Ecto neural progenitor cell (in vitro differentiated cells): ENCODE data around the gene EYA3.

Experiments used
- DNase-seq: peaks from one replicate; pipeline ENCODE4 v3.0.0-alpha.2; 2018; ENCODE audit warnings: low spot score

The EYA3 gene

DNA sequence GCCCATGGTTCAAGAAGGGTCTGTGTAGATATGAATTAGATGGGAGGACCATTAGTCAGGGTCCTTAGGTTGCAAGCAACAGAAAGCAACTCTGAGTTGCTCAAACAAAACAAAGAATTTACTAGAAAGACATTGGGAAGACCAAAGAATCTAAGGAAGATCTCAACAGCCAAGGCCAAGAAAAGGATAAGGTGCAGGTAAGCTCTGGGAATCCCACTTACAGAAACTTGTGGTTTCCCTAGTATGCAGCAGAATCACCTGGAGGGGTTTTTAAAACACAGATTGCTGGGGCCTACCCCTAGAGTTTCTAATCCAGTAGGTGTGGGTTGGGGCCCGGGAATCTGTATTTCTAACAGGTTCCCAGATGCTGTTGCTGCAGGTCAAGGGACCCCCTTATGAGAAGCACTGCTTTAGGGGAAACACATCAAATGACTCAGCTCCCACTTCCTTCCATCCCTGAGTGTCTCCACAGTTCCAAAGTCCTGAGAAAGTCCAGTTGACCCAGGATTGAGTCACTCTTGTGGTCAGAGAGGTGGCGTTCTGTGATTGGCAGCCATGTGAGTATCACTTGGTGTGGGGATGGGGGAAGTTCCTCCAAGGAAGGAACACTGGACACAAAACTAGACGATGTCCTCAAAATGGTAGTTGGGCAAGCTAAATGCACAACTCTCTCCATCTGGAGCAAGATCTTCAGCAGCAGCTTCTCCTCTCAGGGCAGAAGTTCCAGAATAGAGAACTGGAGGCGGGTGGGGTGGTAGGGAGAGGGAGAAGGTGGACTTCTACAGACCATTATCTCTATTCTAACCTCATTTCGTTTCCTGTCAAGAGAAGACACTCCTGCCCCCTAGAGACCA is 24.2 kb upstream of the EYA3 start:
- DNase-seq, result no peak

DNA sequence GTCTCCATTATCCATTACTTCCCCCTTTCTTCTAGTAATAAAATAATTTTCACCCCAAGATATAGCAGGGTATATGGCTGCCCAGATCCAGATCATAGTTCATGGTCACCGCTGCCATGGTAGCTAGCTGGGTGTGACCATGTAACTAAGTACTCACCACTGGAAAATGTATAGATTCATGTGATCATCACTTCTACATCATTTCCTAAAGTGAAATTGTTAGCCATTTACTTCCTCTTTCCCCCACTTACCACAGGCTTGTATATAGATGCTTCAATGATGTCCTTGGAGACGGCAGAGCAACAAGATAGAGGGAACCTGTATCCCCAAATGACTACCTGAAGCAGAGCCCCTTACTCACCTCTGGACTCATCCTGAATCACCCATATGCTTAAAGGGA is 22.7 kb upstream of the EYA3 start:
- no peak for DNase-seq

DNA sequence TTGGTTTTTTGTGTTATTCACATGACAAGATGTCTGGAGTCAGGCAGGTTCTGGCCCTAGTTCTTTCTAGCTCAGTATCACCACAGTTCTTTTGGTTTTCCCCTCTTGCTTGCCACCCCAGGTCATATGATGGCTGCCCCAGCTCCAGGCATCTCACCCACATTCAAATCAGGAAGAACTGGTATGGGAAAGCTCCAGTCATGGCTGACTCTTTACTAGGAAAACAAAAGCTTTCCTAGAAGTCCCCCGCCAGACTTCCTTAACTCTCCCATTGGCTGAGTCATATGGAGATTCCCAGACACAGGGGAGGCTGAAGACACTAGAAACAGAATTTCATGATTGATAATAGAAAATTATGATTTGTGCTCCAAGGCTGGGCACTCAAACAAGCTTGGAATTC is 22.1 kb upstream of the EYA3 start:
- DNase-seq, result no peak

DNA sequence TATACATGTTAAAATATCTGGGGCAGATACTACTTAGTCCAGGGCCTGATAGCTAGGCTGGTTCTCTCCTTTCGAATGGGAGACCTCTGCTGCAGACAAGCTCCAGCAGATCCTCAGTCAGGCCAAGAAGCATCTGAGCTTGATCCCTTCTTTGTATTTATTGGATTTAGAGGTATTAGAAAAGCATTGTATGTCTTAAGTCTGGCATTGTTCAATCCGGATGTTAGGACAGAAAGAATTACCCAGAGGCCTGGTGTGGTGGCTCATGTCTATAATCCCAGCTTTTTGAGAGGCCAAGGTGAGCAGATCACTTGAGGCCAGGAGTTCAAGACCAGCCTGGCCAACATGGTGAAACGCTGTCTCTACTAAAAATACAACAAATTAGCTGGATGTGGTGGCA is 21.2 kb upstream of the EYA3 start:
- DNase-seq, result no peak

DNA sequence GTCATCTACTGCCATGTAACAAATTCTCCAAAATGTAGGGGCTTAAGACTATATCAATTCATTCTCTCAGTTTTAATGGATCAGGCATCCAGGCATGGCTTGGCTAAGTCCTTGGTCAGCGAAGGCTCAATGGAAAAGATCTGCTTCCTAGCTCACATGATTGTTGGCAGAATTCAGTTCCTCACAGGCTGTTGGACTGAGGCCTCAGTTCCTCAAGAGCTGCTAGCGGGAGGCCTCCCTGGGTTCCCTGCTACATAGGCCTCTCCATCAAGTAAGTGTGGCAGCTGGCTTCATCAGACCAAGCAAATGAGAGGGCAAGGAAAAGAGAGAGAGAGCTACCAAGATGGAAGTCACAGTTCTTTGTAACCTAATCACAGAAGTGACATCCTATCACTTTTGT is 19.6 kb upstream of the EYA3 start:
- DNase-seq, result no peak

DNA sequence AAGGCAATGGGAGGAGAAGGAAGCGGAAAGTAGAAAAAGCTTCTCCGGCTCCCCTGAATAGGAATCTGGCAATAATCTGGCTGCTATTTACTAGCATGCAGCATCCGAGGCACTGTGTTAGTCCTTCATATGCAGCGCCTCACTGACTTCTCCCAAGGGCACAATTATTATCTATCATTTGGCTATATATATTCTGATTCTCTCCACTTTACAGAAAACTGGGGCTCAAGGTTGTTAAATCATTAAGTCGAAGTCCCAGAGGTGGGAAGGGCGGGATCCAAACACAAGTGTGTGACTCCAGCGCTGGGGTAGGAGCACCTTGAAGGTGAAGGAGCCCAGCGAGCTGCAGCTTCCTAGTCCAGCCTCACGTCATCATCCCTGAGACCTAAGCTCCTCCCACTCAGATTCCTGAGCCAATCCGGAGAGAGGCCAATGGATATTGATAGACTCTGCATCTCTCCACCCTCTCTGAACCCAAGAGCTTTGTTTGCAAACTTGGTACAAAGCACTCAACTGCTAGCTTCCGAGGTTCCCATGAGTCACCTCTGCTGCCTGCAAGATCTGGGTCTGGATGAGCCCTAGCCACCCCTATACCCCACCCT is 16.6 kb upstream of the EYA3 start:
- DNase-seq, result peak; percentile 71

DNA sequence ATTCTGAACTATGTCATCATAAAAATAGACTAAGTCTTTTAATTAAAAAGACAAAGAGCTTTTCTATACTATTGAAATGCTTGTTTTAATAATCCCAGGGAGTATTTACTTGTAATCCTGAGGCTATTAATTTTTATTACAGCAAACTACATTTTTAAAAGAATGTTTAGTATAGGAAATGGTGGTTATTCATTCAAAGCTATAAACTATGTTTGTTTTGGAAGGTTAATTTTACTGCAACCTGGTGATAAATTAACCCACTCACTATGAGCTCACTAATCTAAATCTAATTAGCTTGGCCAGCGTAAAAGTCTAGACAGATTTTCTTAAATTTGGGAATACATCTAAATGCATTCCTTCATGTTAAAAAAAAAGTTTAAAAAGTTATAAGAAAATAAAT is 13.8 kb upstream of the EYA3 start:
- no peak for DNase-seq

DNA sequence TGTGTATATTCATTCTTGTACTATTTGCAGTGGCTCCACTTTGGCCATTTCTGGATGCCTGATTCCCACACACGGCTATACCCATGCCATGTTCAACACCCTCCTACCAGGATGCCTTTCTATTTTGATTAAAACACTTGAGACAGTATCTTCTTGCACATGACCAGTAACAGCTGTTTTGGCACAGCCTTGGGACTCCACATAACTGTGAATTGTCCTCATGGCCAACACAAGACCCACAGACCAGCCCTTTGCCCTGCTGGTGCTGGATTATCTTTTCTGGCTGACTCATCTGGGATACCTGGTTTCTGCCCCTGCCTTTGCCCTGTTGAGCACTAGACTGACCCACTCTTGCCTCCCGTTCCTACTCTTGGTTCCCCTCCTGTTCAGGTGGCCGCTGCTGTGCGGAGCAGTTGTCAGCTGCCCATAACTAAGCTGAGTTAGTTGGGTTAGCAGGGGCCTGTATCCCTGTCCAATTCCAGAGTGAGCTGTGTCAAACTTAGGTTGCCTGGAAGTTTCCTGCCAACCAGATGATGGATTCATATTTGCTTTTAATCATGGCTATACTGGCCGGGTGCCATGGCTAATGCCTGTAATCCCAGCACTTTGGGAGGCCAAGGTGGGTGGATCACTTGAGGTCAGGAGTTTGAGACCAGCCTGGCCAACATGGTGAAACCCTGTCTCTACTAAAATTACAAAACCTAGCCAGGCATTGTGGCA is 10.8 kb upstream of the EYA3 start:
- no peak for DNase-seq

DNA sequence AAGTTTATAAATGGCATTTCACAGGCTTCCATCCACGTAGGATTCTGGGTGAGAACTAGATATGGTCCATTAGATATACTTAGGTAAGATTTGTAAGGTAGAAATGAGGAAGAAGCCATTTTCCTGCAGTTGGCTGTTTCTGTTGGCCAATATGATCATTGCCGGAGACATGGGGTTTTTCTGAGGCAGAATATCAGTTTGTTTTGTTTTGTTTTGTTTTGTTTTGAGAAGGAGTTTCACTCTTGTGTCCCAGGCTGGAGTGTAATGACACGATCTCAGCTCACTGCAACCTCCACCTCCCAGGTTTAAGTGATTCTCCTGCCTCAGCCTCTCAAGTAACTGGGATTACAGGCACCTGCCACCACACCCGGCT is 8.7 kb upstream of the EYA3 start:
- no peak for DNase-seq

DNA sequence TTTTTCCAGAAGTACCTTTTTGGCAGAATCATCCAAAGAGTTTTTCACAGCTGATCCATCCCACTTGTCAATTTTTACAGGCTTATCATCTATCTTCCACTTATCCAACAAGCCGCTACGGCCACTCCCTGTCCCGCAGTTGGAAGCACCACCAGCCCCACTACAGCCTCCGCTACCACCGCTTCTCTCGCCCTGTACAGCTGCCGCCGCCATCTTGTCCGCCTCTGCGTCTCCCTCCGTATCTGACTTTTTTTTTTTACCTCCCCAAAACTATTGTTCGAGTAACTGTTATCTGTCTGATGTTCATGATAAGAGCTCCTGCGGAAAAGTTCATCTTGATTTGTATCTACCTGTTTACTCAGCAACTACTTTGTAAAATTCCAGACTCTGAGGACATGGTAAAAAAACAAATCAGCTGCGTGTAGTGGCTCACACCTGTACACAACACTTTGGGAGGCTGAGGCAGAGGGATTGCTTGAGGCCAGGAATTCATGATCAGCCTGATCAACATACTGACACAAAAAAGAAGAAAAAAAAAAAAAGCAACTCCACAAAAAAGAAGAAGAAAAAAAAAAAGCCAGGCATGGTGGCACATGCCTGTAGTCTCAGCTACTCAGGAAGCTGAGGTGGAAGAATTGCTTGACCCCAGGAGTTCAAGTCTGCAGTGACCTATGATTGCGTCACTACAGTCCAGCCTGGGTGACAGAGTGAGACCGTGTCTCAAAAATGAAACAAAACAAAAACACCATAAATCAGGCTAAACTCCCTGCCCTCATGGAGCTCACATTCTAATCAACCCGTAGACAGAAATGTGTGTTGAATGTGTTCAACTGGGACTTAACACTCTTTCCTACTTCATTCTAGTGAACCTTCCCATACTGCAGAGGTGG is 8.0 kb upstream of the EYA3 start:
- DNase-seq, result no peak

DNA sequence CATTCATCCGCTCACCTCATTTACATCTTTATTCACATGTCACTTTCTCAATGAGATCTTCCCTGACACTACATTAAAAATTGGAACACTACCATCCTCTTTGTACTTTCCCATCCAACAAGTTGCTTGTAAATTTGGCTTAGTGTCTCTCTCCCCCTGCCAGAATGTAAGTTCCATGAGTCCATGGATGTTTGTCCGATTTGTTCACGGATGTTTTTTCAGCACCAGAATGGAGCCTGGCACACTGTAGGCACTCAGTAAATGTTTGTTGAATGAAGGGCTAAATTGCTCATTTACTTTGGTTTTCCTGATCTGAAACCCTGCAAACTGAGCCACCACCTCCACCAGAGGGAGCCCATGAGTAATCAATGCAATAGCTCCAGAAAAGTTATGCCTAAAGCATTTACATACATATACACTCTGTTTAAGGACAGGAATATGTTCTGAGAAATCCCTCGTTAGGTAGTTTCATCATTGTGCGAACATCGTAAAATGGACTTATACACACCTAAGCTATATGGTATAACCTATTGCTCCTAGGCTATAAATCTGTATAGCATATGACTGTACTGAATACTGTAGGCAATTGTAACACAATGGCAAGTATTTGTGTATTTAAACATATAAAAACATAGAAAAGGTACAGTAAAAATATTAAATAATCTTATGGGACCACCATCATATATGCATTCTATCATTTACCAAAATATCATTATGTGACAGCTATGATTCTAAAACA is 2.8 kb upstream of the EYA3 start:
- DNase-seq, result peak; percentile 61

DNA sequence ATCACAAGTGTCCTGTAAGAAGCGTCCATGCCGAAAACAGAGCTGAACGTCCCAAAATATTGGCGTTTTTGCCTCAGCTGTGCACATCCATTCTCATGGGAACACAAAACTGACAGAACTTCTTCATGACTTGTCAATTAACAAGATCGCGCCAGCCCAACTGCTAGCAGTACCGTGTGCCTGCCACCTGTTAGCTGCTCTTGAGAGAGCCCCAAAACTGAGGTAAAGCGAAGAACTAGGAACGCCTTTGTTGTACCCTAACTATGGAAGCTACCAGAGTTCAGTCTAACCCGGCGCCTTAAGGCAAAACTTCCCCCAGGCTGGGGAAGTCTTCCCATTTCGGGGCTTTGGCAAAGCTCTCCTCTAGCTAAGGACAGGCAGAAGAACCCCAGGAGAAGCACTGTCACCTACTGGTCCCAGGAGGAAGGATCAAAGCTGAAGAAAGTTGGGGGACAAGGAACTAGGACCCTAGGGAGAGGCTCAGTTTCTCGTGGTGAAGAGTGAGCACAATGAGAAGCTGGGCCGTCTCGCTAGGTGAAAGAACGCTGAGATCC is 719 bp downstream of the EYA3 start:
- DNase-seq, result peak; percentile 55

DNA sequence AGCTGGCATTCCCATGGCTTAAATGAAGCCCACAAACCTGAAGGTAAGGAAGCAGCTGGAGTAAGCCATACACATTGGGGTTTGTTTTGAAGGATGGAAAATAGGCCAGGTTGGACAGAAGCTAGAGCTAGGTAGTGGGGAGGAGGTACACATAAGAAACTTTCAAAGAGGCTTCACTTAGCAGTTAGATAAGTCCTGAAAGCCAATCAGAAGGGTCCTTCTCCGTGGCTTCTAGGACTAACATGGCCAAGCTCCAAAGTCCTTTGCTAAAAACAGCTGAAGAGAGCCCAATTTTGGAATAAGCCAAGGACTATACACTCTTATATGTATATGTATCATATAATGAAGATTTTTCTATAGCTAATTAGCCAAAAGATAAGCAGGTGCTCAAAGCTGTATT is 1.8 kb downstream of the EYA3 start:
- DNase-seq, result no peak

DNA sequence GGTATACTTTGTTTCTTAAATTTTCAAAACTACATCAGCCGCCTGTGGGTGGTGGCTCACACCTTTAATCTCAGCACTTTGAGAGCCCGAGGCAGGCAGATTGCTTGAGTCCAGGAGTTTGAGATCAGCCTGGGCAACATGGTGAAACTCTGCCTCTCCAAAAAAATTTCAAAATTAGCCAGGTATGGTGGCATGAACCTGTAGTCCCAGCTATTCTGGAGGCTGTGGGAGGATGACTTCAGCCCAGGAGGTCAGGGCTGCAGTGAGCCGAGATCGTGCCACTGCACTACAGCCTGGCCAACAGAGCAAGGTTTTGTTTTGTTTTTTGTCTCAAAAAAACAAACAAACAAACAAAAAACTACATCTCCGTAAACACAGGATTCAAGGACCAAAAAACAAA is 3.3 kb downstream of the EYA3 start:
- no peak for DNase-seq

DNA sequence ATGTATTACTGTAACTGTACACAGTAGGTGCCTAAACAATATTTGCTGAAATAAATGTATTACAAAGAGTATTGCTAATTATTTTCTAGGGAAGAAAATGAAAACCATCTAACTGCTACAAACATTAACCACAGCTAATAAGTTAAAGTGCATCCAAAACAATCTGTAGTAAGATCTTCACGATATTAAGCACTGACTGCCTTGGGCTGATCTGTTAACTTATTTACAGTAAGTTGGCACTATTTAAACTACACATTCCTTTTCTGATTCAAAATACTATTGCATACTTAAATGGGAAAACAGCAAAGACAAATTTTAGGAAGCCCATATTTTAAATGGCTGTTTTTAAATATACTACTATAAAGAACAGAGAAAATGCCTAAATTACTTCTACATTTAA is 4.5 kb downstream of the EYA3 start:
- no peak for DNase-seq

DNA sequence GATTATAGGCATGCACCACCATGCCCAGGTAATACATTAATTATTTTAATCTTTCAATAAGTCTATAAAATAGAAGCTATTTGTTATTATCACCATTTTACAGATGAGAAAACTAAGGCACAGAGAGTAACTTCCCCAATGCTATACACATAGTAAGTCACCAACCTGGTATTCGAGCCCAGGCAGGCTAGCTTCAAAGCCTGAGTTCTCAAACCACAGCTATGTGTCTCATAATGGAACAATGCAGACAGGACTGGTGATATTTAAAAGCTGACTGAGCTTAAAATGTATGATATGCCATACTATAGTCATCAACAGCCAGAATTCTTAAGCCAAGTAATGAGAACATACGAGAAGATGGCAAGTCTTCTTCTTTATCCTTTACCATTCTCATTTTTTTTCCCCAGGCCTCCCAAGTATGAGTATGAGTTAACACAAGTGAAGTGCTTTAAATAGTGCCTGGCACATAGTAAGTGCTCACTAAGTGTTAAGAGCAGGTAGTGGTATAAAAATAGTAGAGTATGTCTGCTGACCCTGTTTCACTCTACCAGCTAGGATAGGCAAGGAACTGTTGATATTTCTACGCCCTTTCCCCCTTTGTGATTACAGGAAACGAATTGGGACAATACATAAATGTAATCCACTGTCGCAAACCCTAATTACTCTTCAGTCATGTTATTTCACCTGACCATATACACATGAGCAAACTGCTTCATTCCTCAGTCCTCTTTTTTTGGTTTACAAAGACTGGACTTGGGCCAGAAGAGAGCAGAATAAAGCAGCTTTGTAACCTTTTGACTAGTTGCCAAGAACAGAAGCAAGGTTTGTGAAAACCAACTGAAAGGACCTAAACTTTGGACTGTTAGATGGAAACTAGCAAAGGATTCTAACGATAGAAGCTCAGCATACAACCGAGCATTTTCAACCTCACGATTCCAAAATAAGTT is 9.5 kb downstream of the EYA3 start:
- no peak for DNase-seq

DNA sequence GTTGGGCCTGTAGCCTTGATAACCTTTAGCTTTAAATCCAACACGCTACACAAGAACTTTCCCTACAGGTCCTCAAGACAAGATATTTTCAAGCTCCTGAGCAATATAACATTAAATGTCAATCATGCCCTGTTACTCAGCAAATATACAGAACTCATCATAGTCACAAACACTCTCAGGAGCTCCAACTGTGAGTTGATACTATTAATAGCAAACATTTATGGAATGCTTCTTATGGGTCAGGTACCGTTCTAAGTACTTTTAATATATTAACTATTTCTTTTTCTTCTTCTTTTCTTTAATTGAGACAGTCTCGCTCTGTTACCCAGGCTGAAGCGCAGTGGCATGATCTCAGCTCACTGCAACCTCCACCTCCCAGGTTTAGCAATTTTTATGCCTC is 10.1 kb downstream of the EYA3 start:
- no peak for DNase-seq

DNA sequence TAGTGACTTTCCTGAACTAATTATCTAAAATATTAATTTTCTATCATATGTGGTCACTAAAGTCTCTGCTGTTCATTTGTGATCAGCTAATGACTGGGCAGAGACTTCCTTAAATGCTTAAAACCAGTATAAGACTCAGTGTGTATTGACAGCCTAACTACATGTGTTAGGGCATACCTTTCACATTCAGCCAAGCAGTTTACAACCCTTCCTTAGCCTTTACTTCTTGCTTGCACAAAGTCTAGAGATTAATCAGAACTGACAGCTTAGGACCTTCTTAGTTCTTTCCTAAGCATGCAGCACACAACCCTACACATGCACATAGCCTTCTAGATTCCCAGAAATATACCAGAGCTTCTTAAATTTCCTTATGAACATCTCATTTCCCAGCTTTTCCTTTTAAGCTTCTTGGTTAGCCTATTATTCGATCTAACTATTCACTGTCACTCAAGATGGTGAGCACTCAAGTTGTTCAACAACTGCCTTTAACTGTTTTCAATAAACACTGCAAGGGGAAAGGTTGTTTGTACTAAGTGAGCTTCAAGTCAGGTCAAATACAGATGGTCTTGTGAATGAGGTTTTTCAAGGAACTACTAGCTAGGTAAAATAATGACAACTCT is 13.4 kb downstream of the EYA3 start:
- DNase-seq, result no peak

DNA sequence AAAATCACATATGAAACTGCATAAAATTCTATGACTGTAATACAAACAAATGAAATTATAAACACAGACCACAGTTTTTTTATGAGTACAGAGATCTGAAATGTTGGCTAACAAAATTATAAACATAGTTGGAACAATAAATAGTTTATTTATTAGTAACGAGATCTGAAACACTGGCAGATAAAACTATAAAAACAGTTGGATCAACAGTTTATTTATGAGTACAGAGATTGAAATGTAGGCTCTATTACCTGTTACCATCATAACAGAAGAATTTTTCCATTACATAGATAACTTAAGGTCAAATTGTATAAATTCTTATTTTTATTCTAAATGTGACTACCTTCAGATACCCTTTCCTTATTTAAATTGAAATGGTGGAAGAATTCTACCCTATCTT is 14.5 kb downstream of the EYA3 start:
- DNase-seq, result no peak

DNA sequence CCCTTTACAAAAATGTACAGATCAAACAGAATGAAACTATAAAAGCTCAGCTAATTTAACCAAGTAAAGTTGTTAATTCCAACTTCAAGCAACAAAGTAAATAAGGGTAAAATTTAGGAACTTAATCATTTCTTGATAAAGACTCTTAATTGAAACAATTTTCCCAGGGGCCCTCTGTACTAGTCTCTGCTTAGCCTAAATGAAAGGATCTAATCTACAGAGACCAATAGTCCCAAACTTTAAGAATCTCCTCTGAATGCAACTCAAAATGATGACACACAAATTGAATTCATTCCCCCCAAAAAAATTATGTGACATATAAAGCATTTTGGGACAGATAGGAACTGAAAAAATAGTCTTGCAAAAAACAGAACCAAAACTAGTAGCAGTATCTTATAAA is 16.6 kb downstream of the EYA3 start:
- no peak for DNase-seq
